Lower leg skin (tissue), 3 donors: Measurements from ENCODE around the gene HERPUD1.

Experiments used
- CTCF ChIP-seq, 3 donors: fragments of 450-650 bp; IDR thresholded peaks; one replicate each; pipeline ENCODE4 v1.5.1; 2016; ENCODE audit warnings: antibody characterized with exemption in 3 of 3, mild to moderate bottlenecking in 3 of 3, moderate library complexity in 2 of 3
- POLR2A ChIP-seq, 2 donors: fragments of 450-650 bp; IDR thresholded peaks; one replicate each; pipeline ENCODE4 v1.6.1; 2016 to 2017; ENCODE audit warnings: antibody characterized with exemption in 2 of 2, mild to moderate bottlenecking in 1 of 2, moderate library complexity in 1 of 2

DNA sequence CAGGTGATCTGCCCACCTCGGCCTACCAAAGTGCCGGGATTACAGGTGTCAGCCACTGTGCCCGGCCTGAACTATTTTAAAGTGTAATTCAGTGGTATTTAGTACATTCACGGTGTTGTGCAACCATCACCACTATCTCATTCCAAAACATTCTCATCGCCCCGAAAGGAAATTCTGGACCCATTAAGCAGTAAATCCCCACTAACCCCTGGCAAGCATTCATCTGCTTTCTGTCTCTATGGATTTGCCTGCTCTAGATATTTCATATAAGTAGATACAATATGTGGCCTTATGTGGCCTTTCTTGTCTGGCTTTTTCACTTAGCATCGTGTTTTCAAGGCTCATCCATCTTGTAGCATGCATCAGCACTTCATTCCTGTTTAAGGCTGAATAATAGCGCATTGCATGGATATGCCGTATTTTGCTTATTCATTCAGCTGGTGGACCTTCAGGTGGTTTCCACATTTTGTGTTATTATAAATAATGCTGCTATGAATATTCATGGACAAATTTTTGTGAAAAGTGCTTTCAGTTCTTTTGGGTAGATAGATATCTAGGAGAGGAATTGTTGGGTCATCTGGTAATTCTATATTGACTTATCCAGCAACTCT, 8.4 kb upstream of the HERPUD1 start:
- TF ChIP-seq CTCF (IDR thresholded peaks at IDR 0.05), result no peak
- no peak for TF ChIP-seq POLR2A (IDR thresholded peaks at IDR 0.05)
